HepG2 (cell line): Measurements from ENCODE around the gene NYNRIN. TPM values are rescaled to one million over a fixed set of nuclear protein-coding genes. Genes with fewer than 3 reads are reported as not detected.
A peak's percentile ranks its signal among the peaks of the same experiment; 100 is the strongest.

ENCODE experiments used
- ARID4A ChIP-seq: sonication (generic); formaldehyde crosslinking; IDR thresholded peaks from 2 replicates; pipeline ENCODE4 v1.5.0; 2020; ENCODE audit warnings: mild to moderate bottlenecking, missing genetic modification reagents, borderline replicate concordance
- ARNT ChIP-seq: fragments of 450-650 bp; IDR thresholded peaks from 2 replicates; pipeline ENCODE4 v1.6.1; 2017
- ATF3 ChIP-seq: sonication (generic); formaldehyde crosslinking; IDR thresholded peaks from 2 replicates; pipeline ENCODE4 v1.4.0; 2020; ENCODE audit warnings: missing genetic modification reagents
- ATRX ChIP-seq: sonication (generic); formaldehyde crosslinking; IDR thresholded peaks from 2 replicates; pipeline ENCODE4 v1.4.0; 2020; ENCODE audit warnings: missing genetic modification reagents, borderline replicate concordance
- GFI1 ChIP-seq: sonication (generic); formaldehyde crosslinking; IDR thresholded peaks from 2 replicates; pipeline ENCODE4 v1.5.0; 2020; ENCODE audit warnings: missing genetic modification reagents, mild to moderate bottlenecking, borderline replicate concordance
- NBN ChIP-seq: fragments of 450-650 bp; conservative IDR thresholded peaks from 2 replicates; pipeline ENCODE4 v1.6.1; 2017
- POLR2A ChIP-seq, 2 experiments: IDR thresholded peaks; 2 replicates each; pipeline ENCODE4 v1.6.1; 2011; ENCODE audit warnings: low read depth in 2 of 2, low read length in 2 of 2, mild to moderate bottlenecking in 1 of 2, moderate library complexity in 1 of 2; ENCODE audit not compliant: insufficient read depth in 1 of 2
- RCOR2 ChIP-seq: IDR thresholded peaks from 2 replicates; pipeline ENCODE4 v1.6.1; 2016; ENCODE audit warnings: missing biosample characterization, missing genetic modification reagents
- SIN3A ChIP-seq: IDR thresholded peaks from 2 replicates; pipeline ENCODE4 v1.6.1; 2011; ENCODE audit warnings: low read depth, mild to moderate bottlenecking, control low read depth, low read length, borderline replicate concordance
- SNAPC4 ChIP-seq: sonication (generic); formaldehyde crosslinking; IDR thresholded peaks from 2 replicates; pipeline ENCODE4 v1.4.0; 2020; ENCODE audit warnings: mild to moderate bottlenecking, missing genetic modification reagents
- TERF1 ChIP-seq: sonication (generic); formaldehyde crosslinking; IDR thresholded peaks from 2 replicates; pipeline ENCODE4 v1.8.0; 2022; ENCODE audit warnings: mild to moderate bottlenecking, missing genetic modification reagents, moderate library complexity
- YEATS4 ChIP-seq: sonication (generic); formaldehyde crosslinking; IDR thresholded peaks from 2 replicates; pipeline ENCODE4 v1.4.0; 2020; ENCODE audit warnings: missing genetic modification reagents, borderline replicate concordance
- ZMYM4 ChIP-seq: sonication (generic); formaldehyde crosslinking; IDR thresholded peaks from 2 replicates; pipeline ENCODE4 v1.8.1; 2023; ENCODE audit warnings: mild to moderate bottlenecking, missing genetic modification reagents
- ZNF558 ChIP-seq: sonication (generic); formaldehyde crosslinking; IDR thresholded peaks from 2 replicates; pipeline ENCODE4 v1.9.0; 2022; ENCODE audit warnings: mild to moderate bottlenecking, missing genetic modification reagents, borderline replicate concordance
- ZNF616 ChIP-seq: sonication (generic); formaldehyde crosslinking; IDR thresholded peaks from 2 replicates; pipeline ENCODE4 v1.5.0; 2020; ENCODE audit warnings: low read depth, mild to moderate bottlenecking, missing genetic modification reagents
- ZNF782 ChIP-seq: sonication (generic); formaldehyde crosslinking; IDR thresholded peaks from 2 replicates; pipeline ENCODE4 v1.4.0; 2020; ENCODE audit warnings: missing genetic modification reagents, mild to moderate bottlenecking, borderline replicate concordance
- ZSCAN5A ChIP-seq: sonication (generic); formaldehyde crosslinking; IDR thresholded peaks from 2 replicates; pipeline ENCODE4 v1.8.0; 2022; ENCODE audit warnings: mild to moderate bottlenecking, missing genetic modification reagents, borderline replicate concordance
- polyA plus RNA-seq, 8 experiments: library from polyadenylated mRNA; depleted of rRNA in 3 of 8; stranded (reverse) in 7 of 8; unstranded in 1 of 8; fragments of >200 nt; fragmentation: Illumina TruSeq in 4 of 8; extraction: Trizol in 4 of 8; gene quantifications; 2 replicates each; pipeline versions ENCODE4 v1.2.1 to v1.2.3, GENCODE V29; 2011 to 2016; ENCODE audit warnings: low read depth in 4 of 8, missing spikeins in 1 of 8, mixed read lengths in 1 of 8; ENCODE audit not compliant: insufficient read depth in 1 of 8
- total RNA-seq, 5 experiments: library from RNA; depleted of rRNA; stranded (reverse); fragments of >200 nt; fragmentation: Illumina TruSeq; extraction: Trizol; gene quantifications; 2 replicates each; pipeline ENCODE4 v1.2.3, GENCODE V29; 2016; ENCODE audit warnings: low read depth in 1 of 5

Gene NYNRIN
- total and polyA plus RNA-seq, 2 of the 13 experiments (the other 11 are each of a cell fraction or from before 2014, with no cell fraction given): 0.63 to 1.1 TPM

- 0 out of 2 replicates have a peak, but pooled peaks have one; percentile 49 for TF ChIP-seq SNAPC4 (CRISPR knock-in tag)
- TF ChIP-seq POLR2A (IDR thresholded peaks at IDR 0.05; ENCODE audit: insufficient read depth in 1 of 2, low read depth in 2 of 2, low read length in 2 of 2): no peak
- TF ChIP-seq RCOR2 (CRISPR knock-in tag): no peak
- peak; percentile 58 for TF ChIP-seq ZMYM4
- TF ChIP-seq ZNF616 (CRISPR knock-in tag): no peak
- TF ChIP-seq ZNF558 (CRISPR knock-in tag): no peak
- TF ChIP-seq SIN3A: peak; percentile 88; the same call in 1 of the 2 replicates
- no peak for TF ChIP-seq ZSCAN5A
- TF ChIP-seq ATRX (CRISPR knock-in tag): no peak
- no peak for TF ChIP-seq ARNT
- no peak for TF ChIP-seq GFI1 (CRISPR knock-in tag)
- peak; percentile 73; the same call in 1 of the 2 replicates for TF ChIP-seq ZNF782 (CRISPR knock-in tag)
- no peak for TF ChIP-seq TERF1 (CRISPR knock-in tag)
- TF ChIP-seq ATF3 (CRISPR knock-in tag): no peak
- peak; percentile 64 for TF ChIP-seq YEATS4 (CRISPR knock-in tag)
- TF ChIP-seq ARID4A: peak; percentile 62
- no peak for TF ChIP-seq NBN
These were observed 31.9 kb upstream of the NYNRIN start (continued) for GRCh38 chr14:24366721-24367513.
